ENCODE data around the gene WNK2. TPM values are rescaled to one million over a fixed set of nuclear protein-coding genes. Genes with fewer than 3 reads are reported as not detected.
A peak's percentile ranks its signal among the peaks of the same experiment; 100 is the strongest.

Gene WNK2
- total RNA-seq, 1 experiment from 2014 or later = 0.07 TPM

- no peaks in the 10 kb centered on the region for H3K9me3 Mint-ChIP-seq (ENCODE audit: unreplicated experiment)
- no peak overlapping the region for H3K27ac Mint-ChIP-seq (ENCODE audit: low read depth, unreplicated experiment)
- POLR2A ChIA-PET = no interaction called here
- no peaks in the 10 kb centered on the region for H3K4me1 Mint-ChIP-seq (ENCODE audit: insufficient read depth, unreplicated experiment)
- no peak overlapping the region for H3K4me3 Mint-ChIP-seq (ENCODE audit: unreplicated experiment)
- no TSS peak for BruUV-seq (replicated peaks)
- intact Hi-C loops (cut with micrococcal nuclease) = no loop called here
- H3K36me3 Mint-ChIP-seq (ENCODE audit: insufficient read depth, unreplicated experiment) = no peaks in the 10 kb centered on the region
- CTCF ChIA-PET = no interaction called here
- peaks cover 18% of the 10 kb centered on the region for H3K27me3 Mint-ChIP-seq (ENCODE audit: insufficient read depth, unreplicated experiment)
- TF ChIP-seq CTCF (IDR thresholded peaks at IDR 0.05; ENCODE audit: unreplicated experiment) = no peak
- no peak for DNase-seq (ENCODE audit: unreplicated experiment)
Measured at GRCh38 chr9:93294011-93294410, 110.1 kb downstream of the WNK2 start.

GRCh38 chr9:93295031-93295430 lies 111.1 kb downstream of the WNK2 start:
- POLR2A ChIA-PET = no interaction called here
- no peaks in the 10 kb centered on the region for H3K9me3 Mint-ChIP-seq (ENCODE audit: unreplicated experiment)

GRCh38 chr9:93295456-93296076 lies 111.6 kb downstream of the WNK2 start:
- no peaks in the 10 kb centered on the region for H3K4me1 Mint-ChIP-seq (ENCODE audit: insufficient read depth, unreplicated experiment)
- intact Hi-C loops (cut with micrococcal nuclease) = no loop called here
- H3K4me3 Mint-ChIP-seq (ENCODE audit: unreplicated experiment) = no peak overlapping the region
- H3K27ac Mint-ChIP-seq (ENCODE audit: low read depth, unreplicated experiment) = no peak overlapping the region
- H3K27me3 Mint-ChIP-seq (ENCODE audit: insufficient read depth, unreplicated experiment) = peaks cover 18% of the 10 kb centered on the region
- no TSS peak for BruUV-seq (replicated peaks)
- ChIA-PET CTCF (interaction anchor here (0.6 kb wide), 1 partner anchor 263 kb away, joined by 3 read pairs; no protein-coding TSS in a partner anchor), POLR2A (no interaction called here)
- no peak for DNase-seq (ENCODE audit: unreplicated experiment)
- no peaks in the 10 kb centered on the region for H3K36me3 Mint-ChIP-seq (ENCODE audit: insufficient read depth, unreplicated experiment)
- no peaks in the 10 kb centered on the region for H3K9me3 Mint-ChIP-seq (ENCODE audit: unreplicated experiment)
- no peak for TF ChIP-seq CTCF (IDR thresholded peaks at IDR 0.05; ENCODE audit: unreplicated experiment)

More at GRCh38 chr9:93295031-93295430, 111.1 kb downstream of the WNK2 start:
- CTCF ChIA-PET = interaction anchor here (0.6 kb wide), 2 partner anchors 92 to 263 kb away, joined by 3 read pairs; no protein-coding TSS in a partner anchor
- Mint-ChIP-seq H3K36me3 (ENCODE audit: insufficient read depth, unreplicated experiment) (no peaks in the 10 kb centered on the region), H3K4me3 (ENCODE audit: unreplicated experiment) (no peak overlapping the region), H3K4me1 (ENCODE audit: insufficient read depth, unreplicated experiment) (no peaks in the 10 kb centered on the region), H3K27me3 (ENCODE audit: insufficient read depth, unreplicated experiment) (peaks cover 18% of the 10 kb centered on the region), H3K27ac (ENCODE audit: low read depth, unreplicated experiment) (no peak overlapping the region)
- no peak for TF ChIP-seq CTCF (IDR thresholded peaks at IDR 0.05; ENCODE audit: unreplicated experiment)
- peak; percentile 16 for DNase-seq (ENCODE audit: unreplicated experiment)
- BruUV-seq (replicated peaks) = no TSS peak
- intact Hi-C loops (cut with micrococcal nuclease) = no loop called here

GRCh38 chr9:93296889-93297480 lies 113.0 kb downstream of the WNK2 start:
- Mint-ChIP-seq H3K27ac (ENCODE audit: low read depth, unreplicated experiment) (no peak overlapping the region), H3K36me3 (ENCODE audit: insufficient read depth, unreplicated experiment) (no peaks in the 10 kb centered on the region), H3K4me3 (ENCODE audit: unreplicated experiment) (no peak overlapping the region), H3K27me3 (ENCODE audit: insufficient read depth, unreplicated experiment) (peaks cover 18% of the 10 kb centered on the region), H3K4me1 (ENCODE audit: insufficient read depth, unreplicated experiment) (no peaks in the 10 kb centered on the region), H3K9me3 (ENCODE audit: unreplicated experiment) (no peaks in the 10 kb centered on the region)
- ChIA-PET POLR2A (no interaction called here), CTCF (no interaction called here)
- TF ChIP-seq CTCF (IDR thresholded peaks at IDR 0.05; ENCODE audit: unreplicated experiment) = no peak
- intact Hi-C loops (cut with micrococcal nuclease) = no loop called here
- BruUV-seq (replicated peaks) = no TSS peak
- DNase-seq (ENCODE audit: unreplicated experiment) = no peak

Data from MCF 10A (cell line).